ENCODE data around the gene GCKR.

DNA sequence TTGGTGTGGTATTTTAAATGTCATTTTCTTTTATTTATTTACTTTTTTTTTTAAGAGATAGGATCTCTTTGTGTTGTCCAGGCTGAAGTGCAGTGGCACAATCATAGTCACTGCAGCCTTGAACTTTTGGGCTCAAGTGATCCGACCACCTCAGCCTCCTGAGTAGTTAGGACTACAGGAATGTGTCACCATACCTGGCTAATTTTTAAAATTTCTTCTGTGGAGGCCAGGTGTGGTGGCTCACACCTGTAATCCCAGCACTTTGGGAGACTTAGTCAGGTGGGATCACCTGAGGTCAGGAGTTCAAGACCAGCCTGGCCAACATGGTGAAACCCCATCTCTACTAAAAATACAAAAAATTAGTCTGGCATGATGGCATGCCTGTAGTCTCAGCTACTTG, 52.7 kb downstream of the GCKR start:
- TF ChIP-seq, protein P1, sequence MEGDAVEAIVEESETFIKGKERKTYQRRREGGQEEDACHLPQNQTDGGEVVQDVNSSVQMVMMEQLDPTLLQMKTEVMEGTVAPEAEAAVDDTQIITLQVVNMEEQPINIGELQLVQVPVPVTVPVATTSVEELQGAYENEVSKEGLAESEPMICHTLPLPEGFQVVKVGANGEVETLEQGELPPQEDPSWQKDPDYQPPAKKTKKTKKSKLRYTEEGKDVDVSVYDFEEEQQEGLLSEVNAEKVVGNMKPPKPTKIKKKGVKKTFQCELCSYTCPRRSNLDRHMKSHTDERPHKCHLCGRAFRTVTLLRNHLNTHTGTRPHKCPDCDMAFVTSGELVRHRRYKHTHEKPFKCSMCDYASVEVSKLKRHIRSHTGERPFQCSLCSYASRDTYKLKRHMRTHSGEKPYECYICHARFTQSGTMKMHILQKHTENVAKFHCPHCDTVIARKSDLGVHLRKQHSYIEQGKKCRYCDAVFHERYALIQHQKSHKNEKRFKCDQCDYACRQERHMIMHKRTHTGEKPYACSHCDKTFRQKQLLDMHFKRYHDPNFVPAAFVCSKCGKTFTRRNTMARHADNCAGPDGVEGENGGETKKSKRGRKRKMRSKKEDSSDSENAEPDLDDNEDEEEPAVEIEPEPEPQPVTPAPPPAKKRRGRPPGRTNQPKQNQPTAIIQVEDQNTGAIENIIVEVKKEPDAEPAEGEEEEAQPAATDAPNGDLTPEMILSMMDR (IDR thresholded peaks at IDR 0.05), result no peak
- no peak for TF ChIP-seq POLR2A (IDR thresholded peaks at IDR 0.05)
